RWPE2 (cell line): ENCODE data around the gene GRIN3B.
A peak's percentile ranks its signal among the peaks of the same experiment; 100 is the strongest.

Source experiments
- ATAC-seq: fragments of 200-7000 bp; cut with Tn5 transposase; 3 replicates; pipeline ENCODE4 v1.9.1; 2021; ENCODE audit warnings: low read depth
- DNase-seq: peaks from one replicate; pipeline ENCODE4 v3.0.0-alpha.2; 2020; ENCODE audit warnings: low spot score
- H3K27ac ChIP-seq: fragments of 450-650 bp; 2 replicates; pipeline ENCODE4 v1.5.1; 2017; ENCODE audit warnings: mild to moderate bottlenecking; ENCODE audit not compliant: poor library complexity, severe bottlenecking
- H3K27me3 ChIP-seq: fragments of 250-450 bp; sonication (Bioruptor Pico); 2 replicates; pipeline ENCODE4 v1.5.1; 2021; ENCODE audit warnings: mild to moderate bottlenecking, moderate library complexity; ENCODE audit not compliant: insufficient read depth, poor library complexity, severe bottlenecking
- H3K36me3 ChIP-seq: fragments of 250-450 bp; sonication (Bioruptor Pico); 2 replicates; pipeline ENCODE4 v1.5.1; 2020; ENCODE audit warnings: low read depth, mild to moderate bottlenecking, moderate library complexity
- H3K4me1 ChIP-seq: fragments of 250-450 bp; sonication (Bioruptor Pico); 2 replicates; pipeline ENCODE4 v1.5.1; 2021; ENCODE audit warnings: mild to moderate bottlenecking, moderate library complexity; ENCODE audit not compliant: insufficient read depth, poor library complexity, severe bottlenecking
- H3K4me3 ChIP-seq: fragments of 250-450 bp; sonication (Bioruptor Pico); 2 replicates; pipeline ENCODE4 v1.5.1; 2021; ENCODE audit warnings: mild to moderate bottlenecking, moderate library complexity; ENCODE audit not compliant: severe bottlenecking
- H3K9me3 ChIP-seq: fragments of 250-450 bp; sonication (Bioruptor Pico); 2 replicates; pipeline ENCODE4 v1.5.1; 2021; ENCODE audit warnings: mild to moderate bottlenecking, moderate library complexity; ENCODE audit not compliant: severe bottlenecking
- CTCF ChIP-seq: fragments of 450-650 bp; IDR thresholded peaks from one replicate; pipeline ENCODE4 v1.5.1; 2017; ENCODE audit warnings: mild to moderate bottlenecking, moderate library complexity; ENCODE audit not compliant: poor library complexity, severe bottlenecking

The GRIN3B gene

GRCh38 chr19:1001538-1002166 is 1.4 kb downstream of the GRIN3B start:
- no peak overlapping the region for H3K27ac ChIP-seq
- no peaks in the 10 kb centered on the region for H3K4me1 ChIP-seq
- H3K36me3 ChIP-seq: no peaks in the 10 kb centered on the region
- ATAC-seq: peak; percentile 37; the same call in 2 of the 3 replicates
- H3K9me3 ChIP-seq: no peaks in the 10 kb centered on the region
- peaks cover 42% of the 10 kb centered on the region for H3K27me3 ChIP-seq
- H3K4me3 ChIP-seq: no peak overlapping the region
- DNase-seq: no peak
- TF ChIP-seq CTCF: peak; percentile 79

GRCh38 chr19:1002600-1002999 is 2.4 kb downstream of the GRIN3B start:
- Histone ChIP-seq H3K27me3 (peaks cover 34% of the 10 kb centered on the region), H3K4me3 (no peak overlapping the region), H3K27ac (no peak overlapping the region), H3K9me3 (no peaks in the 10 kb centered on the region), H3K4me1 (no peaks in the 10 kb centered on the region), H3K36me3 (no peaks in the 10 kb centered on the region)
- no peak for TF ChIP-seq CTCF
- no peak for ATAC-seq
- no peak for DNase-seq

GRCh38 chr19:1003283-1003682 is 3.1 kb downstream of the GRIN3B start:
- no peaks in the 10 kb centered on the region for H3K9me3 ChIP-seq
- no peak for TF ChIP-seq CTCF
- no peak for DNase-seq
- ATAC-seq: no peak
- no peak overlapping the region for H3K27ac ChIP-seq
- no peaks in the 10 kb centered on the region for H3K4me1 ChIP-seq
- peaks cover 27% of the 10 kb centered on the region for H3K27me3 ChIP-seq
- no peak overlapping the region for H3K4me3 ChIP-seq
- no peaks in the 10 kb centered on the region for H3K36me3 ChIP-seq

- Histone ChIP-seq H3K36me3 (no peaks in the 10 kb centered on the region), H3K4me3 (no peak overlapping the region), H3K27ac (no peak overlapping the region), H3K27me3 (peaks cover 19% of the 10 kb centered on the region), H3K9me3 (no peaks in the 10 kb centered on the region), H3K4me1 (no peaks in the 10 kb centered on the region)
- no peak for TF ChIP-seq CTCF
- ATAC-seq (no peak), DNase-seq (no peak)
Measured at GRCh38 chr19:1004204-1004802, 4.1 kb downstream of the GRIN3B start.
